Dermis microvascular lymphatic vessel endothelial cell (primary cell): ENCODE measurements around the gene MSLN. TPM values are rescaled to one million over a fixed set of nuclear protein-coding genes. Genes with fewer than 3 reads are reported as not detected.
A peak's percentile ranks its signal among the peaks of the same experiment; 100 is the strongest.
"Not testable (repeated sequence)": the region's sequence is repeated elsewhere in the genome, so short reads cannot be mapped to it uniquely, and the experiment has no call there.

Source experiments
- DNase-seq, 2 donors: peaks; one replicate each; pipeline versions ENCODE4 v3.0.0 to v3.0.0-alpha.2; 2010; ENCODE audit warnings: low read depth in 2 of 2
- total RNA-seq: library from RNA; depleted of rRNA; stranded (reverse); fragments of >200 nt; gene quantifications from 2 replicates; pipeline ENCODE4 v1.2.1, GENCODE V29; 2014

MSLN gene
- total RNA-seq, 1 donor from 2014 or later, result 0.39 TPM

- DNase-seq, result no peak
These were observed 26.1 kb upstream of the MSLN start for GRCh38 chr16:734208-734980.

GRCh38 chr16:734981-735881 is 25.3 kb upstream of the MSLN start:
- DNase-seq, result no peak

DNA sequence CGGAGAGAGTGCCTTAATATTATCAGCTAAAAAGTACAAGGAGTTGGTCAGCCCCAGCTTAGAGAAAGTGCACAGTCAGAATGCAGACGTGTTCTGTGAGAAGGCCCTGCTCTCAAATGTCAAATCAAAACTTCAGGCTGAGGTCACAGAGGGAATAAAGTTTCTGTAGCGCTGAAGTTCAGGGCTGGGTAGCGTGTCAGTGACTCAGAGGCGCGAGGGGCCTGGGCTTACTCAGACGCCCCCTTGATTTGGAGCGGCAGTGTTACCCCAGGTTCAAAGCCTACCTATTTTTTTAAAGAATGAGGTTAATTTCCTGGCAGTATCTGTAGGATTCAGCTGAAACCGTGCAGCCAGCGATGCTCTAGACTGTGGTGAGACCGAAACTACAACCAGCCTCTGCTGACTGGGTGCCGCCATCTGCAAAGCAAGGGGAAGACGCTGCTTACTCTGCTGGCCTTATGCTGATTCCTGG is 24.5 kb upstream of the MSLN start:
- DNase-seq, result no peak

DNA sequence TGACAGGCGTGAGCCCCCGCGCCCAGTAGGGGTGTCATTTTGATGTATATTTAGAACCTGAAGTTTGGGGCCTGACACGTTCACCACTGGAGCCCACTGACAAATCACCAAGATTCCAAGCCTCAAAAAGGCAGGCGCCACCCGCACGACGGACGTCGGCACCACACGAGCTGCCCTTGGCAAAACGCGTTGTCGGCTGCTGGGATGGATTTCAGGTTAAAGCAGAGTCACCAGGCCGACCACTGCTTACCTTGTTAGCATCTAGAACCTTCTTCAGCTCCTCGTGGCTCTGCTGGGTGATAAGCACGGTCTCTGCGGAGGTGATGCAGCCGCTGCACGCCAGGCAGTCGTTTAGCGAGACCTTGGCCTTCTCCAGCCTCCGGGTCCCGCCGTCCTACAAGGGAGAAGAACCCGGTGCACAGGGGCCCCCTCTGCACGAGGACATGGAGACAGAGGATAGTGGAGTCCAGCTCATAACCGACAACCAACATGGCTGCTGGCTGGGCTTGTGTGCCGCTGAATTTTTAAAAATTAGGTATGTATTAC is 23.5 kb upstream of the MSLN start:
- no peak for DNase-seq

DNA sequence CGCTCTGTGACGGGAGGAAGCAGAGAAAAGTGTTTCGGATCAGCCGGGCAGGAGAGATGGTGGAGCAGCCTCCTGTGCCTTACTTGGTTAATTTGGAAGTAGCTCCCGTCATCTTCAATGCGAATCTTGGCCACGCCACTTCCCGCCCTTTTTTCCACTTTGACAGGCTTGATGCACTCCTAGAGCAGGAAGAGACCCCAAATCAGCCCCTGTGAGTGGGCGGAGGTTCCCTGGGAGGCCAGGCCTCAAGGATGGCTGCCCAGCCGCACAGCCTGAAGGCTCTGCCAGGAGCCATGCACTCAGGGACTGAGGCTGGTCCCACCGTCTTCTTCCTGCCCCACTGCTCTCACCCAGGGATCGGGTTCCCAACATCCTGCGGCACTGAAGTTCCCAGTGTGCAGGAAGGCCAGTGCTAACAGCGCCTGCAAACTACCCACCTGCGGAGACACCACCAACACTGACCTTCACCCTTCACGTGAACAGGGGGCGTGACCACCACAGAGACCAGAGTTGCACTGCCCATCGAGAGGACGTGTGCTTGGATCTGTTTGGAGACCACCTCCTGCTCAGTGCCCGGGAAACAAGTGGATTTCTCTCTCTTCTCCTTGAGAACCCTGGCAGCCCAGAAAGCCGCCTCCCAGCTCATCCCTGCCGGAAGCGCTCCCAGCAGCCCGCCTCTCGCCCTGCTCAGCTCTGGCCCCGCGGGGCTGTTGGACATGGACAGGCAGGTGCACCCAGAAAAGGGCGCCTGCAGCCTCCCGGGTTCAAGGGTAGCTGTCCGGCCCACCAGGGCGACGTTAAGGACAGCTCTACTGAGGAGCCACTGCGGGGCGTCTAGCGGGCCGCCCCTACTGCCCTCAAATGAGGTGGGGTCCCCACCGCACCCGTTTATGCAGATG is 20.7 kb upstream of the MSLN start:
- no peak for DNase-seq

GRCh38 chr16:740459-740763 is 20.1 kb upstream of the MSLN start:
- DNase-seq, result no peak

- peak; percentile 79 to 93 for DNase-seq
These were observed 19.6 kb upstream of the MSLN start, which contains the start of gene CIAO3 for GRCh38 chr16:740764-741505. TSS of gene CIAO3 (minus strand) at chr16:740997. CDS start at chr16:740985, 12 bp downstream.

GRCh38 chr16:741986-742629 is 18.4 kb upstream of the MSLN start:
- no peak for DNase-seq

GRCh38 chr16:742894-743293 is 17.6 kb upstream of the MSLN start:
- DNase-seq, result not testable (repeated sequence)

DNA sequence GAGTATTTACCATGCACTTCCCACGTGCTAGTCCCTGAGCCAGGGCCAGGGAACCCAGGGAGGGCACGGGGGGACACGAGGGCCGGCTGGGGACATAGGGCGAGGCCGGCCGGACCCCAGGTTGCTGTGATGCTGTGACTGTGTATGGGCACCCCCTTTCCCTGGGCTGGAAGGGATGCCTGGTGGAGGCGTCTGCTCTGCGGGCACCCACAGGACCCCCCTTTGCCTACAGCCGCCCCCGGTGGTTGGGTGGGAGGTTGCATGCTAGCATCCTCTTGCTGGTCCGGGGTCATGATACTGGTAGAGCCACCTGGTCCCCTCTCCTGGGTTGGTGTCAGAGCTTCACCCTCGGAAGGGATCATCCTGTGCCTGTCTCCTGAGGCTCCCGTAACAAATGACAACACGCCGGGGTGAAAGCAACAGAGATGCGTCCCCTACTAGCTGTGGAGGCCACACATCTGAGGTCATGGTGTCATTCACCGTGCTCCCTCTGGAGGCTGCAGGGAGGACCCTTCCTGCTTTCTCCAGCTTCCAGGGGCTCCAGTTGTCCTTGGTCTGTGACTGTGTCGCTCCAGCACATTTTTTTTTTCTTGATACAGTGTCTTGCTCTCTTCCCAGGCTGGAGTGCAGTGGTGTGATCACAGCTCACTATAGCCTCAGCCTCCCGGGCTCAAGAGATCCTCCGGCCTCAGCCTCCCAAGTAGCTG is 16.6 kb upstream of the MSLN start:
- DNase-seq, result no peak

GRCh38 chr16:745739-746138 is 14.8 kb upstream of the MSLN start:
- no peak for DNase-seq

DNA sequence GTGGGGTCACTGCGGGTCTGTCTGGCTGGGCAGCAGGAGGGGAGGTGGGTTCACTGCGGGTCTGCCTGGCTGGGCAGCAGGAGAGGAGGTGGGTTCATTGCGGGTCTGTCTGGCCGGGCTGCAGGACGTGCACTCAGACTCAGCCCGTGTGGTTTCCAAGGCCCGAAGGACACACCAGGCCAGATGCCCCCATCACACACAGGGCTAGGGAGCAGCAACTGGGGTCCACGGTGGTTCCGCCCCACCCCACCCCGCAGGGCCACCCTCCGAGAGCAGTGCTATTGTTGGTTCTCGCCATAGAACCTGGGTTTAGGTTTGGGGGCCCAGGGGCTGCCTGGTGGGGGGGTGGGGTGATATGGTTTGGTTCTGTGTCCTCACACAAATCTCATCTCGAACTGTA is 13.9 kb upstream of the MSLN start:
- DNase-seq, result no peak

- DNase-seq, result no peak
These were observed 12.4 kb upstream of the MSLN start for GRCh38 chr16:747978-748746.

GRCh38 chr16:749010-749409 is 11.5 kb upstream of the MSLN start:
- no peak for DNase-seq

- no peak for DNase-seq
These were observed 10.0 kb upstream of the MSLN start for GRCh38 chr16:750485-750884.

DNA sequence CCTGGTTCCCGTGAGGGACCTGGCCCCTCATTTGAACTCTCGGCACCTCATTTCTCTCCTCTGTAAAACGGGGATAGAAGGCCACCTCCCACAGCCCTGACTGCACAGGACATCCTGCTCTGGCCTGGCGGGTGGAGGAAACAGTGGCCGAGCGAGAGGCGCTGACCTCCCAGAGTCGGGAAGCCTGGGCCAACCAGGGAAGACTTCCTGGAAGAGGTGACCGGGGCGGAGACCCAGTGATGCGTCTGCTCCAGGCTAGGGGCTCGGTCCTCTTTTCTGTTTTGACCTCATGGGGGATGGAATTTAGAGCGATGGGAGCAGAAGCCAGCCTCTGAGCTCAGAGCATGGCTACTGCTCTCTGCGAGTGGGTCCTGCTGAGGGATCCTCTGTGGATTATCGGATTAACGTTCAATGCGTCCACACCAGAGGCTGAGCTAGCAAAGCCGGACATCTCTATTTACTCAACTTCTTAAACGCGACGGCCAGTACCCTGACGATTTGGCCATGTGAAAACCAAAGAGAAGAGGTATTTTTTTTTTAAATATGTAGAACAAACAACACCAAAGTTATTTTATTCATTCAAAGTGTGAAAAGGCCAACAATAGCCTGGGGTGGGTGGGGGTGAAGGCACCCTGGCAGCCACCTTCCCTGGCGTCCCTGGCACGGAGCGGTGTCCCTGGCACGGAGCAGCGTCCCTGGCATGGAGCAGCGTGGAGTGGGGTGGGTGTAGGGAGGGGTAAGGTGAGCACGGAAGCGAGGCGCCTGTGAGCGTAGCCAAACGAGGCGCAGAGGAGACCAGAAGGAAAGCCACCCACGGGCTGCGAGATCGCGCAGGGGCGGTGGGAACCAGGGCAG is 9.2 kb upstream of the MSLN start:
- no peak for DNase-seq

- no peak for DNase-seq
These were observed 8.6 kb upstream of the MSLN start for GRCh38 chr16:752007-752312.

GRCh38 chr16:754121-754607 is 6.4 kb upstream of the MSLN start:
- not testable (repeated sequence) for DNase-seq
